ENCODE data around the gene CUL3. TPM values are rescaled to one million over a fixed set of nuclear protein-coding genes. Genes with fewer than 3 reads are reported as not detected.
"Not testable (repeated sequence)": the region's sequence is repeated elsewhere in the genome, so short reads cannot be mapped to it uniquely, and the experiment has no call there.

Gene CUL3
- 69.8 and 79.8 TPM in 2 replicates for total RNA-seq (2014; rRNA removed; shearing (Covaris generic))

DNA sequence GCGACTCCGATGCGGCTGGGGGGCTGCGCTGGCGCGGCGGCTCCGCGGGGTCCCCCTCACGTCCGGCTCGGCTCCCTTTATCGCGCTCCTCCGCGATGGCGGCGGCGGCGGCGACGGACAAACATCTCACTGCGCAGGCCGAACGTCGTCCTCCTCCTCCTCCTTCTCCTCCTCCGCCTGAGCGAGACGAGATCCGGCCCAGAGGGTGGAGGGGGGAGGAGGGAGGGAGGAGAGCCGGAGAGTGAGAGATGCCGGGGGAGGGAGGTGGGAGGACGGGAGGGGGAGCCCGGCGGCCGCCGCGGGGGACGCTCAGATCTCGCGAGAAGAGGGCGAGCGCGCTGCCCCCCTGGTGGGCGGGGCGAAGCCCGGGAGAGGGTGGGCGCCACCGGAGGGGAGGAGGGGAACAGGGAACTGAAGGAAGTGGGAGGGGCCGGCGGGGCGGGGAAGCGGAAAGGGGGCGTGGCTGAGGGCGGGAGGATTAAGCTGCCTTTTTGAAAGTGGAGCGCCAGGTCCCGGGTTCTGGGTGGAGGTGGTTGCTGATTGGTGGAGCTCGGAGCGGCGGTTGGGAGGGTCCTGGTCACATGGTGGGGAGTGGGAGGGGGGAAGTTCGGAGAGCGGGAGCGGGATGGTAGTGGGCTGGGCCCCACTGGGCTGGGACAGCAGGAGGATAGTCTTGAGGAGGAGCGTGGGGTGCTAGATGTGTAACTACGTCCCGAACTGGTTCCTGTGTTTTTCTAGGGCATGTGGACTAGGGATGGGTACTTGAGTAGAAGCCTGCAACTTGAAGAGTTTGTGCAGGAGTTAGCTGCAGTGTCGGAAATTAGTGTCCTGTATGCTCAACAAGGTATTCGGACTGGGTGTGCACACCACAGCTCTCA is at the start of gene CUL3:
CUL3 (minus strand) TSS at position 153 of the 878 bp plus-strand sequence. CDS start 354 bp downstream, outside the sequence.
- DNase-seq (ENCODE audit: low read depth), result peak; percentile 97

GRCh38 chr2:224630659-224631550 is 45.7 kb upstream of the CUL3 start:
- DNase-seq (ENCODE audit: low read depth), result no peak

DNA sequence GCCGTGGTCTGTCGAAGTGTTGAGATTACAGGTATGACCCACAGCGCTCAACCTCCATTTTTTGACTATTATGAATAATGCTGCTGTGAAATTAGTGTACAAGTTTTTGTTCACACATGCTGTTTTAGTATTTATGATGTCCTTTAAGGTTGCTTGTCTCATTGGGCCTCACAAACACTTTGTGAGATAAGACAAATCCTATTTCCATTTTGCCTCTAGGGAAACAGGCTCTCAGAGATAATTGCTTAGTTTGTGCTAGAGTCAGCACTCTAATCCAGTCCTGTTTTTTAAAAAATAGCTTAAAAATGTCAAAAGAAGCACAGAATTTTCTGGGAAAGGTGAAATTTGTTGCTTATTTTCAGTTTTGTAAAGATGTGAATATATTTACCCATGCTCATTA is 43.3 kb upstream of the CUL3 start:
- no peak for DNase-seq (ENCODE audit: low read depth)

DNA sequence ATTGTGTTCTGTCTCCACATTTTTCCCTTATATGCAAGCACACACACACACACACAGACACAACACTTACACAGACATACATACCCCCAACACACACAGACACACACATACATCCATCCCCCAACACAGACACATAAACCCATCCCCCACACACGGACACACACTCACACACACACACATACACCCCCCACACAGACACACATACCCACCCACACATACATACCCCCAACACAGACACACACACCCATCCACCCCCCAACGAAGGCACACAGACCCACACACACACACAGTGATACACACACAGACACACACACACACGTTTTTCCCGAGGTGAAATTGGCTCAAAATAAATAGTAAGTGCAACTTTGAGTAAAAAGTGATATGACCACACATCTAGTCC is 41.6 kb upstream of the CUL3 start:
- no peak for DNase-seq (ENCODE audit: low read depth)

- DNase-seq (ENCODE audit: low read depth), result no peak
These were observed 28.6 kb upstream of the CUL3 start for GRCh38 chr2:224613543-224614286.

DNA sequence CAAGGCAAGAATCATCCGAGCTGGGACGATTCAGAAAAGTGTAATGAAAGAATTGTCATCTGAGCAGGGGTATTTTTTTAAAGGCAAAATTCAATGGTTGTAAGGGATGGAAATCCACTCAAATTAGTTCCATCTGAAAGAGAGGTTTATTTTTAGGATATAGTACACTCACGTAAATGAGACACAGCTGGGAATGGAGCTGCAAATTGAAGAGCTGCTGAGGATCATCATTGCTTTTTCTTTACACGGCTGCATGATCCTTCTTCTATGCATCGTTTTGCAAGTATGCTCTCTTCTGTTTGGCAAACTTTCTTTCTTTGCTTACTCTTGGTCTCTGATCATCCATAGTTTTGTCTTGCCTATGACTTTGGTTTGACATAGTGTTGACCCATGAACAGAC is 27.4 kb upstream of the CUL3 start:
- no peak for DNase-seq (ENCODE audit: low read depth)

DNA sequence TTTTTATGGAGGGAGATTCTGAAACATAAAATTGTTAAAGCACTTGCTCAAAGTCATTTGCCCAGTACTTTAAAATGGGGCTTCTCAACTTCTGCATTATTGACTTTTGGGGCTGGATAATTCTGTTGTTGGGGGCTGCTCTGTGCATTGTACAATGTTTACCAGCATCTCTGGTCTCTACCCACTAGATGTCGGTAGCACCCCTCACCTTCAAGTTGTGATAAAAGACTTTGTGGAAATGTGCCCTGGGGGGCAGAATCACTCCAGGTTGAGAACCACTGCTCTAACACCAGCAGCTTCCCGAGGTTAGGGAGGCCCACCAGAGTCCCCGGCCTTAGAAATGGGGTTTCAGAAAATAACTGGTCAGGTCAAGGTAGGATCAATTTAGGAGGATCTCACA is 26.8 kb upstream of the CUL3 start:
- DNase-seq (ENCODE audit: low read depth), result no peak

DNA sequence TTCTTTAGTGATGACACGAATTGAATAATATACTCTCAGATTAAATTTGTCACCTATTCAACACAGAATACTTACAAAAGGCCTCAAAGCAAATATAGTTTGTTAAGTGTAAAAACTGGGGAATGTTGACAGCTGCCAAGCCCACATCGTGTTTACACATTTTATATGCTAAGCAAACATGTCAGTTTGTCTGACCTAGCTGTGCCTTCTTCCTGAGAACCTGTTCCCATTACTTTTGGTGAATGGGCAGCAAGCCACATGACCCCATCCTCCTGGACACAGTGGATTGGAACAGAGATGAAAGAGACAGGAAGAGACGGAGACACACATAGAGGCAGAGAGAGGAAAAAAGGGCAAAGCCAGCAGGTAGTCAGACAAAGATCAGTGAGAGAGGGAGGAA is 22.9 kb upstream of the CUL3 start:
- no peak for DNase-seq (ENCODE audit: low read depth)

GRCh38 chr2:224603746-224604500 is 18.8 kb upstream of the CUL3 start:
- DNase-seq (ENCODE audit: low read depth), result not testable (repeated sequence)

GRCh38 chr2:224602778-224603375 is 17.7 kb upstream of the CUL3 start:
- DNase-seq (ENCODE audit: low read depth), result not testable (repeated sequence)

DNA sequence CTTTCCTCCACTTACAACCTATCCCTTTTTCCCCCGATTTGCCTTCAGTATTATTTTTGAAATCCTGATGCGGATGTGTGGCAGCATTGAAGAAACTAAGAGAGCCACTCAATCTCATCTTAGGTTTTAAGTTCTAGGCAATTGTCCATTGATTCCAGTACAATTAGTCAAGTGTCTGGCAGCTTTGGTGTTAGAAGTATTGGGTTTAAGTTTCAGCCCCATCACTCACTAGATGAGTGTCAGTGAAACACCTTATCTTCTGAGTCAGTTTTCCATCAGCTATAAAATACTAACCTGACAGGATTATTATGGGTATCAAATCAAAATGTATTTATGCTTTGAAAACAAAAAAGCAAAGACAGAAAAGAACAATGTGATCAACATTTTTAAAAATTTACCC is 16.8 kb upstream of the CUL3 start:
- DNase-seq (ENCODE audit: low read depth), result no peak

DNA sequence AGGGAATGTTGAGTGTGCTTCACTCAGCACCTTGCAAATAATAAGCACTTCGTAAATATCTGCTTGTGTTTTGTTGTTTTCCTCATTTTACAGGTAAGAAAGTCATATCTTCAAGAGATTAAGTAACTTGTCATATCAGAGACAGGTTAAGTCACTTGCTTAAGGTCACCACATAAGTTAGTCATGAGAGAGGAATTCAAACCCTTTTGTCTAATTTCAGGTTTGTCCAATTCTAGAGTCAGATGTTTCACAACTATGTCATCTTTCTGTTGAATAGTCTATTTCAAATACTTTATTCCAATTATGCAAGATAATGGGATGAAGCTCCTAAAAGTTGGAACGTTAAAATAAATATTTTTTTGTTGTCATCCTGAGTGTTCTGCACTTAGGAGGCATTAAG is 13.5 kb upstream of the CUL3 start:
- DNase-seq (ENCODE audit: low read depth), result no peak

- DNase-seq (ENCODE audit: low read depth), result no peak
These were observed 11.1 kb upstream of the CUL3 start for GRCh38 chr2:224596289-224596688.

GRCh38 chr2:224595518-224595917 is 10.4 kb upstream of the CUL3 start:
- no peak for DNase-seq (ENCODE audit: low read depth)

DNA sequence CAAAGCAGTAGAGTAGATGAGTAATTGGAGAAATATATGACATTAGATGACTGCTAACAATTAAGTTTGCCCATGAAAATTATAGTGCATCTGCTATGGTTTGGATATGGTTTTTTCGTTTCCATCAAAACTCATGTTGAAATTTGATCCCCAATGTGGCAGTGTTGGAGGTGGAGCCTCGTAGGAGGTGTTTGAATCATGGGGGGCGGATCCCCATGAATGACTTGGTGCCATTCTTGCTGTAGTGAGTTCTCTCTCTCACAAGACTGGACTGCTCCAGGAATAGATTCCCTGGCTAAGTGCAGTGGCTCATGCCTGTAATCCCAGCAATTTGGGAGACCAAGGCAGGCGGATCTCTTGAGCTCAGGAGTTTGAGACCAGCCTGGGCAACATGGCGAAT is 9.7 kb upstream of the CUL3 start:
- peak; percentile 42 for DNase-seq (ENCODE audit: low read depth)

DNA sequence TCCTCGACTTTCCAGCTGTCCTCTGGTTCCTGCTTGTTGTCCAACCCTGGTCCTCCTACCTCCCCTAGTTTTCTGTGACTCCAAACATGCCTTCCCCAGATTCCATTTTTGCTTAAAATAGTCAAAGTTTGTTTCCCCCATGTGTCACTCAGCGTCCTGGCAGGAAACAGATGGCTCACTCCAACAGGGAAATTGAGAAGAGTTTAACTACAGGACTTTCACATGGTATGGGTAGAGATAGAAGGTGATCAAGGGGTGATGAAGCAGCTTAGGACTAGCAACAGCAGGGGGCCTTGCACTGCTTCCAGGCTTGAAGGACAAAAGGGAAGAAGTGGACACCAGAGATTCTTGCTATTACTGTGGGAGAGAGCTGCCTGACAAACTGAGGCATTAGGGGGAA is 6.1 kb upstream of the CUL3 start:
- DNase-seq (ENCODE audit: low read depth), result no peak

GRCh38 chr2:224586127-224586695 is 1.0 kb upstream of the CUL3 start:
- DNase-seq (ENCODE audit: low read depth), result no peak

GRCh38 chr2:224584785-224585210 is 365 bp downstream of the CUL3 start:
- peak; percentile 53 for DNase-seq (ENCODE audit: low read depth)

GRCh38 chr2:224584111-224584784 is 915 bp downstream of the CUL3 start:
- DNase-seq (ENCODE audit: low read depth), result peak; percentile 32

- not testable (repeated sequence) for DNase-seq (ENCODE audit: low read depth)
These were observed 2.1 kb downstream of the CUL3 start for GRCh38 chr2:224583033-224583432.

Measured in Daoy (cell line).